ENCODE data around the gene ELP6.

DNA sequence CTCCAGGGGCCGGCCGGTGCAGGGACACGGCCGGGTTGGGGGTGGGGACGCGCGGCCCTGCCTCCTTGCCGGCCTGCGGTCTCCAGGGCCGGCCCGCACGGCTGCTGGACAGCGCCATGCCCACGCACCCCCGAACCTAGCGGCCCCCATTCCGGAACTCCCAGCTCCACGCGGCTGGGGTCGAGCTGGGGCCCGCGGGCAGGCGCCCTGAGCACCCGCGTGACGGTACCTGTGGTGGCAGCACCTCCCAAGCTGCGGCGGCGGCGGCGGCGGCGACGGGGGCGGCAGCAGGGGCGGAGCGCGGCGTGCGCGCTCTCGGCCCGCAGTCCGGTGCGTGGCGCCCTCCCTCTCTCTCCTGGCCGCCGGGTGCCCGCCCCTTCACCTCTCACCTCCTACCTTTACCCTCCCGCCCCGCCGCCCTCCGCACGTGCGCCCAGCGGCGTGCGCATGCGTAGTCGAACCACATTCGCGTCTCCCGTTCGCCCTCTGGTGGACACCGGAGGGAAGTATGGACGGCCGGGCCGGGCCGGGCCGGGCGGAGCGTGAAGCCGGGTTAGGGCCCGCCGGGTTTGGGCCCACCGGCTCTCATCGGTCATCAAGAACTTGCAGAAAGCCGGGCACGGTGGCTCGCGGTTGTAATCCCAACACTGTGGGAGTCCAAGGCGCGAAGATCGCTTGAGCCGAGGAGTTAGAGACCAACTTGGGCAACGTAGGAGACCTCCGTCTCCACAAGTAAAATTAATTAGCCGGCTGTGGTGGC is 37.8 kb downstream of the ELP6 start, which contains the start of gene SCAP:
- TF ChIP-seq, protein P1, sequence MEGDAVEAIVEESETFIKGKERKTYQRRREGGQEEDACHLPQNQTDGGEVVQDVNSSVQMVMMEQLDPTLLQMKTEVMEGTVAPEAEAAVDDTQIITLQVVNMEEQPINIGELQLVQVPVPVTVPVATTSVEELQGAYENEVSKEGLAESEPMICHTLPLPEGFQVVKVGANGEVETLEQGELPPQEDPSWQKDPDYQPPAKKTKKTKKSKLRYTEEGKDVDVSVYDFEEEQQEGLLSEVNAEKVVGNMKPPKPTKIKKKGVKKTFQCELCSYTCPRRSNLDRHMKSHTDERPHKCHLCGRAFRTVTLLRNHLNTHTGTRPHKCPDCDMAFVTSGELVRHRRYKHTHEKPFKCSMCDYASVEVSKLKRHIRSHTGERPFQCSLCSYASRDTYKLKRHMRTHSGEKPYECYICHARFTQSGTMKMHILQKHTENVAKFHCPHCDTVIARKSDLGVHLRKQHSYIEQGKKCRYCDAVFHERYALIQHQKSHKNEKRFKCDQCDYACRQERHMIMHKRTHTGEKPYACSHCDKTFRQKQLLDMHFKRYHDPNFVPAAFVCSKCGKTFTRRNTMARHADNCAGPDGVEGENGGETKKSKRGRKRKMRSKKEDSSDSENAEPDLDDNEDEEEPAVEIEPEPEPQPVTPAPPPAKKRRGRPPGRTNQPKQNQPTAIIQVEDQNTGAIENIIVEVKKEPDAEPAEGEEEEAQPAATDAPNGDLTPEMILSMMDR (IDR thresholded peaks at IDR 0.05) = peak; percentile 88 to 99 (median 99)
- TF ChIP-seq POLR2A (IDR thresholded peaks at IDR 0.05) = peak; percentile 41
